Omental fat pad (tissue), 4 donors: ENCODE results near the gene IPCEF1. TPM values are rescaled to one million over a fixed set of nuclear protein-coding genes. Genes with fewer than 3 reads are reported as not detected.
"Not testable (repeated sequence)": the region's sequence is repeated elsewhere in the genome, so short reads cannot be mapped to it uniquely, and the experiment has no call there.

Experiments
- ATAC-seq: fragments of 150-250 bp; one replicate; pipeline ENCODE4 v1.9.1; 2016; ENCODE audit warnings: mild to moderate bottlenecking, moderate library complexity; ENCODE audit not compliant: low FRiP score
- DNase-seq: peaks from one replicate; pipeline ENCODE4 v3.0.0-alpha.2; 2019; ENCODE audit warnings: low spot score
- total RNA-seq, 4 donors: library from RNA; depleted of rRNA; stranded (reverse); fragments of >200 nt; gene quantifications; one replicate each; pipeline ENCODE4 v1.1.0, GENCODE V29; 2016
- TF ChIP-seq, protein P1 (sequence below), 3 donors: fragments of 450-650 bp; IDR thresholded peaks; one replicate each; pipeline ENCODE4 v1.5.1; 2016 to 2017; ENCODE audit warnings: antibody characterized with exemption in 3 of 3, mild to moderate bottlenecking in 3 of 3, moderate library complexity in 2 of 3

The IPCEF1 gene
- total RNA-seq, 4 donors from 2014 or later, result 0.84 to 9.2 (median 2.7) TPM

DNA sequence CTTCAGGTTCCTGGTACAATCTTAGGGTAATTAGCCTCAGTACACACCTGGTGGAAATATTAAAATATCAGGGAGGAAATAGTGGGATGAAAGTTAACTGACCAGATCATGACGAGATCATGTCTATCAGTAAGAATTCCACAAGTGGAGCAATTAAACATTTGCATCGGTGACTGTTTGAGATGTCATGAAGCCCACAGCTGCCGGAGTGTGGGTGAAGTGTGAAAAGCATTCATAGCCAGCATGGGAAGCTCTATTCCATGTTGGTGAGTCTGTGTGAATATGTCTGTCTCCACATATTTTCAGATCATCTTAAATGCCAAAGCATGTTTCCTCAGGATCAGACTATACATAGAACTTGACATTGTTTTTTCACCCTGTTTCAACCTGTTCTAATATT is 142.8 kb downstream of the IPCEF1 start:
- TF ChIP-seq, protein P1, sequence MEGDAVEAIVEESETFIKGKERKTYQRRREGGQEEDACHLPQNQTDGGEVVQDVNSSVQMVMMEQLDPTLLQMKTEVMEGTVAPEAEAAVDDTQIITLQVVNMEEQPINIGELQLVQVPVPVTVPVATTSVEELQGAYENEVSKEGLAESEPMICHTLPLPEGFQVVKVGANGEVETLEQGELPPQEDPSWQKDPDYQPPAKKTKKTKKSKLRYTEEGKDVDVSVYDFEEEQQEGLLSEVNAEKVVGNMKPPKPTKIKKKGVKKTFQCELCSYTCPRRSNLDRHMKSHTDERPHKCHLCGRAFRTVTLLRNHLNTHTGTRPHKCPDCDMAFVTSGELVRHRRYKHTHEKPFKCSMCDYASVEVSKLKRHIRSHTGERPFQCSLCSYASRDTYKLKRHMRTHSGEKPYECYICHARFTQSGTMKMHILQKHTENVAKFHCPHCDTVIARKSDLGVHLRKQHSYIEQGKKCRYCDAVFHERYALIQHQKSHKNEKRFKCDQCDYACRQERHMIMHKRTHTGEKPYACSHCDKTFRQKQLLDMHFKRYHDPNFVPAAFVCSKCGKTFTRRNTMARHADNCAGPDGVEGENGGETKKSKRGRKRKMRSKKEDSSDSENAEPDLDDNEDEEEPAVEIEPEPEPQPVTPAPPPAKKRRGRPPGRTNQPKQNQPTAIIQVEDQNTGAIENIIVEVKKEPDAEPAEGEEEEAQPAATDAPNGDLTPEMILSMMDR (IDR thresholded peaks at IDR 0.05), result no peak
- ATAC-seq, result no peak
- no peak for DNase-seq

DNA sequence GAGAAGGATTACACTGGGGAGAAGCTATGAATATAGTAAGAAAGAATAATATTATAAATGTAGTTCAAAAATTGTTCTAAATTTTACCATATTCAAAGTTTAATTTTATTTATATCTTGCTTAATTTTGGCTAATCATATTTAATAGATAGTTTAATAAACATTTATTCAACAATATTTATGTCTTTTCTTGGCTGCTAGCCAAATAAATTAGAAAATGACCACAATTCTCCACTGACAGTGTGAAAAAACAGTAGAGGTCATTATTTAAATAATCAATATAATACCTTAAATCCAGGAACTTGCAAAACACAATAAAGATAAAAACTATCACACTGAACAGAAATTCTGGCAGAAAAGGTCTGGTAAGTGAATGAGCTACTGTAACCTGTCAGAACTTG is 145.9 kb downstream of the IPCEF1 start:
- ATAC-seq (no peak), DNase-seq (no peak)
- TF ChIP-seq, protein P1 (IDR thresholded peaks at IDR 0.05), result no peak

DNA sequence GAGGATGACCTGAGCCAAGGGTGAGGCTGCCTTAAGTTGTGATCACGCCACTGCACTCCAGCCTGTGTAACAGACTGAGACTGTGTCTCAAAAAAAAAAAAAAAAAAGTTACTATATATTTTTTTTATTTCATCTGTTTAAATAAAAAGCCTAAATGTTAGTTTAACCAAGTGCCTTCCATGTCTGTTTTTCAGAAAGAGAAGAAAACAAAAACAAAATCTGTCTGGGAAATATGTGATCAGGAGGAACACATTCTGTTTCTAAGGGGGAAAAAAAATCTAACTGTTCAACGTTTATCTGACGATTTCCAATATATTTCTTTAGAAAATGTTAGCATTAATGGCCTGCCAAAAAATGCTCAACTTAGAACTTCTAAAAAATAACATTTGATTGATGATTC is 147.0 kb downstream of the IPCEF1 start:
- TF ChIP-seq, protein P1 (IDR thresholded peaks at IDR 0.05), result no peak
- no peak for ATAC-seq
- no peak for DNase-seq

DNA sequence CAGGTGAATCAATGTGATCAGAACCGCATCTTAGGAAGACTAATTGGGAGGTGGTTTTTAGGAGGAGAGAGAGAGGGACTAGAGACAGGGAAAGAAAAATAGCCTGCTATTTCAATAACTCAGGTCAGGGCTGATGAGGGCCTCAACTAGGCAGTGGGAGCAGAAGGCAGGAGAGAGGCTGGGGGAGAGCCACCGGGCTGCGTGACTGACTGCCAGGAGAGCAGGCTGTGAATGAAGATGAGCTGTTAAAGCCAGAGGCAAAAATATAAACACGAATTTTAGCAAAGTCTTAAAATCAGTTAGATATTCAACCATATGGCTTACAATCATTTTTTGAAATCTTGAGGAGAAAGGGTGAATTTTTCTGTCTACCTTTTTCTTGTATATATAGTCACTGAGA is 149.6 kb downstream of the IPCEF1 start:
- DNase-seq, result no peak
- TF ChIP-seq, protein P1 (IDR thresholded peaks at IDR 0.05), result no peak
- ATAC-seq, result no peak

DNA sequence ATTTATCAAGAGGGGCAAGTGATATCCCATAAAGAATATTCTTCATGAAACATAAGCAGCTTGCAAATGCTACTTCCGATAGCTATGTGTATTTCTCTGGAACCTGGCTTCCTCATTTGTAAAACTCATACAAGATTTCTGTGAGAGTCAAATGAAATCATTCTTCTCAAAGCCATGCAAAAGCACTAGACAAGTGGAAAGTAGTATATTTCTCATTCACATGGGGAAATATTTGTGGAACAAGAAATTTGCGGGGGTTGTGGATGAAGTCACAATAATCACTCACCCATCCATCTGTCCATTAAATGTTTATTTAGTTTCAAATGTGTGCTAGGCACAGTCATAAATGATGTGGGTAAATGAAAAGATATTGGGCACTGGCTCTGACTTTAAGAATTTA is 150.5 kb downstream of the IPCEF1 start:
- no peak for ATAC-seq
- TF ChIP-seq, protein P1 (IDR thresholded peaks at IDR 0.05), result no peak

DNA sequence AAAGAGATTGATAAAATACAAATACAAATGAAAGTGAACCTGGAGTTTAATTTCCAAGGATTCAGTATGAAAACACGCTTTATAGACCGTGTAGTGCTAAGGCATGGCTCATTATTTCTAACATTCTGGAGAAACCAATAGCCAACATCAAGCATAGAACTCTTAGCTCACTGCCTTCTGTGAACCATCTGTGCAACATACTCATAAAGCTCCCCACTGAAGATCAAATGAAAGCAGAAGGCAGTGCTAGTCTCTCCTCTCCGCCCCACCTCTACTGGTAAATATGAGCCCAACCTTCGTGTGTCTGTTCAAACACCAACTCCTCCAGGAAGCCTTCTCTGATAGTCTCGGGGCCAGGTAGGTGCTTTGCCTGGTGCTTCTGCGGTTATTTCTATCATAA is 153.6 kb downstream of the IPCEF1 start:
- ATAC-seq (no peak), DNase-seq (no peak)
- TF ChIP-seq, protein P1 (IDR thresholded peaks at IDR 0.05), result no peak

More for the DNA sequence above, 150.5 kb downstream of the IPCEF1 start:
- no peak for DNase-seq

DNA sequence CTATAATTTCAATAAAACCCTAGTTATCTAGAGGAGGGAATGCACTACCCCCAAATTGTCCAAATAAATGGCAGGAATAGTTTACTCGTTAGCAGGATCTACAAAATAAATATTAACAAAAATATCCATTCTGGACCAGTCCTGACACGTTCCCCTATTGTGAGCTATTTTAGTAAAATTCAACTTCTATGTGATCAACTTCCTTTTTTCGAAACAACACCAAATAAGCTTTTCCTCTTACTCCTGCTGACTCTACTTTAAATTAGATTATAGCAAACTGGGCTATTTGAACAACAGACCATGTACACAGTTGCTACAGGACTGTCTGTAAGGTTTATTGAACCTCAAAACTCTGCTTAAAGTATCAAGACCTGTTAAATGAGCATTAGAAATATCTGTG is 154.3 kb downstream of the IPCEF1 start:
- TF ChIP-seq, protein P1 (IDR thresholded peaks at IDR 0.05), result no peak
- DNase-seq, result no peak
- ATAC-seq, result no peak

DNA sequence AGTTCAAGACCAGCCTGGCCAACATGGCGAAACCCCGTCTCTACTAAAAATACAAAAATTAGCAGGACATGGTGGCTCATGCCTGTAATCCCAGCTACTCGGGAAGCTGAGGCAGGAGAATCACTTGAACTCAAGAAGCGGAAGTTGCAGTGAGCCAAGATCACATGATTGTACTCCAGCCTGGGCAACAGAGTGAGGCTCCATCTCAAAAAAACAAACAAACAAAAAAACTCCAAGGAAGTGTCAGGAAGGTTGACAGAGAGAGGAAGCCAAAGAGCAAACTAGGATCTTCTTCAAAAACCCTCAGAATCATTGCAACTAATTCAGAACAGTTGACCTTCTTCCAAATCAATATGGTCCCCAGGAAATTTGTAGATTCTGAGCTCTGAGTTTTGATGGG is 154.9 kb downstream of the IPCEF1 start:
- ATAC-seq, result not testable (repeated sequence)

More for the DNA sequence above, 154.9 kb downstream of the IPCEF1 start:
- not testable (repeated sequence) for DNase-seq
